Hepatocyte (in vitro differentiated cells): Measurements from ENCODE around the gene IL17RD.

ENCODE experiments used
- CTCF ChIP-seq: fragments of 200-600 bp; sonication (generic); IDR thresholded peaks from 2 replicates; pipeline ENCODE4 v1.5.1; 2016; ENCODE audit warnings: antibody characterized with exemption, mild to moderate bottlenecking; ENCODE audit not compliant: poor library complexity
- EZH2 ChIP-seq: fragments of 200-600 bp; sonication (generic); IDR thresholded peaks from 2 replicates; pipeline ENCODE4 v1.6.1; 2016; ENCODE audit warnings: antibody characterized with exemption, mild to moderate bottlenecking, borderline replicate concordance
- EZH2phosphoT487 ChIP-seq: fragments of 200-600 bp; sonication (generic); IDR thresholded peaks from one replicate; pipeline ENCODE4 v1.6.1; 2018; ENCODE audit warnings: antibody characterized with exemption, mild to moderate bottlenecking, low read depth, moderate library complexity; ENCODE audit not compliant: unreplicated experiment, severe bottlenecking

- TF ChIP-seq CTCF (no peak), EZH2 (no peak), EZH2phosphoT487 (no peak)
Observed at GRCh38 chr3:57069503-57069902, 95.7 kb downstream of the IL17RD start.
